PC-3 (cell line): Measurements from ENCODE around the gene CCDC110.

Experiments
- EZH2 ChIP-seq: fragments of 300-600 bp; sonication (generic); IDR thresholded peaks from one replicate; pipeline ENCODE4 v1.6.1; 2017; ENCODE audit warnings: antibody characterized with exemption, mild to moderate bottlenecking, low read length; ENCODE audit not compliant: unreplicated experiment
- EZH2phosphoT487 ChIP-seq: fragments of 300-600 bp; sonication (generic); IDR thresholded peaks from 2 replicates; pipeline ENCODE4 v1.6.1; 2018; ENCODE audit warnings: mild to moderate bottlenecking, antibody characterized with exemption, low read length, borderline replicate concordance
- TF ChIP-seq, protein P1 (sequence below): fragments of 300-600 bp; sonication (generic); conservative IDR thresholded peaks from 2 replicates; pipeline ENCODE4 v1.5.1; 2017; ENCODE audit warnings: antibody characterized with exemption, low read depth, mild to moderate bottlenecking, low read length

DNA sequence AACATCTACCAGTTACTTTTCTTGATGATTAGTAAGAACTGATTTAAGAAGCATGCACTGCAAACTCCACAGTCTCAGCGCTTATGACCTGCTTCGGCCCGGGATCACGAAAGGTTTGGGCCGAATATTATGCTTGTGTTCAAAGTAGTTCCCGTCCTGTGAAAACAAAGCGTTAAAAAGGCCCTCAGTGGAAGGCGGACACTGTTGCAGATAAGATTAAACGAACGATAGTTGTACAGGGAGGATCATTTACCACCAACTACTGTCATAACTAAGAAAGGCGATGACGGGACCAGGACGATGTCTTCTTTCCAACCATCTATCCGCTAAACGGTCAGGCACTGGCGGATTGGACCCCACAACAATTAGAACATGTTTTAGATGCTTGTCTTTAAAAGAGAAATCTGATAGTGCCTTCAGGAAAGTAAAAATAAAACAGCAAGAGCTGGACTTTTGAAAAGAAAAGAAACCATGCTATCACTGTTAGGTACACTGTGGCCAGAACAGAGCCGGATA lies 42.7 kb upstream of the CCDC110 start:
- TF ChIP-seq, protein P1, sequence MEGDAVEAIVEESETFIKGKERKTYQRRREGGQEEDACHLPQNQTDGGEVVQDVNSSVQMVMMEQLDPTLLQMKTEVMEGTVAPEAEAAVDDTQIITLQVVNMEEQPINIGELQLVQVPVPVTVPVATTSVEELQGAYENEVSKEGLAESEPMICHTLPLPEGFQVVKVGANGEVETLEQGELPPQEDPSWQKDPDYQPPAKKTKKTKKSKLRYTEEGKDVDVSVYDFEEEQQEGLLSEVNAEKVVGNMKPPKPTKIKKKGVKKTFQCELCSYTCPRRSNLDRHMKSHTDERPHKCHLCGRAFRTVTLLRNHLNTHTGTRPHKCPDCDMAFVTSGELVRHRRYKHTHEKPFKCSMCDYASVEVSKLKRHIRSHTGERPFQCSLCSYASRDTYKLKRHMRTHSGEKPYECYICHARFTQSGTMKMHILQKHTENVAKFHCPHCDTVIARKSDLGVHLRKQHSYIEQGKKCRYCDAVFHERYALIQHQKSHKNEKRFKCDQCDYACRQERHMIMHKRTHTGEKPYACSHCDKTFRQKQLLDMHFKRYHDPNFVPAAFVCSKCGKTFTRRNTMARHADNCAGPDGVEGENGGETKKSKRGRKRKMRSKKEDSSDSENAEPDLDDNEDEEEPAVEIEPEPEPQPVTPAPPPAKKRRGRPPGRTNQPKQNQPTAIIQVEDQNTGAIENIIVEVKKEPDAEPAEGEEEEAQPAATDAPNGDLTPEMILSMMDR, result no peak
- TF ChIP-seq EZH2phosphoT487 (no peak), EZH2 (no peak)
